ENCODE measurements around the gene TRHDE.
A peak's percentile ranks its signal among the peaks of the same experiment; 100 is the strongest.
"Not testable (repeated sequence)": the region's sequence is repeated elsewhere in the genome, so short reads cannot be mapped to it uniquely, and the experiment has no call there.

The TRHDE gene

DNA sequence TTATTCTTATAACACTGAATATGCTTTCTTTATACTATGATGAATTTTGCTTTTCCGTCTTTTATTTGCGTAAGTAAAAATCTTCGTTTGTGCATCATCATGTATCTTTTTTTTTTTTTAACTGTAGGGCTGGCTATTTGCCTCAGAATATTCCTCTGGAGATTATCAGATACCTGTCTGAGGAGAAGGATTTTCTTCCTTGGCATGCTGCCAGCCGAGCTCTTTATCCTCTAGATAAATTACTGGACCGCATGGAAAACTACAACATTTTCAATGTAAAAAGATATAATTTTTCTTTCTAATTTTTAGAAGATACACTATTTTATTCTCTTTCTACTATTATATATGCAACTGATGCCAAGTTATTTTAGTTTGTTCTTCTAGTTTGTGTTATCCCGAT lies 346.6 kb downstream of the TRHDE start:
- DNase-seq (ENCODE audit: low spot score): peak; percentile 69

- DNase-seq (ENCODE audit: low spot score): no peak
Observed at GRCh38 chr12:72622556-72622955, 350.4 kb downstream of the TRHDE start.

- DNase-seq (ENCODE audit: low spot score): no peak
Observed at GRCh38 chr12:72631926-72632685, 359.9 kb downstream of the TRHDE start.

- DNase-seq (ENCODE audit: low spot score): no peak
Observed at GRCh38 chr12:72642706-72643105, 370.5 kb downstream of the TRHDE start.

GRCh38 chr12:72647139-72647538 lies 375.0 kb downstream of the TRHDE start:
- no peak for DNase-seq (ENCODE audit: low spot score)

DNA sequence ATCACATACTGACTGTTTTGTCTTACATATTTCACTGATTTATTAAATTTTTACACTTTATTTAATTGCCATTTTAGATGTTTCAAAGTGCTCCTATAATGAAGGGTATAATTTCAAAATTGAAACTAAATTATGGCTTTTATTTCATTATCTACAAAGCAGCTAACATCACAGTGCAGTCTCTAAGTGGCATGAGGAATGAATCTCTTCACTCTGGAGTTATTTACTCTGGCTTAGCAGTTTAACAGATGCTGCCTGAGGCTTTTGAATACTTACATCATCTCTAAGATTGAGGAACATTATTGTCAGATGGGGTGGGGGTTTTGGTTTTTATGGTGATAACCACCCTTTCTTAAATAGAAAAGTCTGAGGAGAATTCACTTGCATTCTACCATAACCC lies 386.4 kb downstream of the TRHDE start:
- DNase-seq (ENCODE audit: low spot score): peak; percentile 16

DNA sequence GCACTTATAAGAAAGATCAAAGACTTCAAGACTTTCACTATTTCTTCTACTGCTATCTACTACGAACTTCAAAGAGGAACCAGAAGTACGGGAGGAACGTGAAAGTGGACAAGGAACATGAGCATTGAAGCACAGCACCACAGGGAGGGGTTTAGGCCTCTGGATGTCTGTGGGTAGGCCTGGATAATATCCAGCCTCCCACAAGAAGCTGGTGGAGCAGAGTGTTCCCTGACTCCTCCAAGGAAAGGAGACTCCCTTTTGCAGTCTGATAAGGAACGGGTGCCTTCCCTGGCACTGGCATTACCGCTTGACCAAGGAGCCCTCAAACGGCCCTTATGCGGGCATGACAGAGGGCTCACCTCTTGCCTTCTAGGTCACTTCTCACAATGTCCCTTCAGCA lies 388.0 kb downstream of the TRHDE start:
- DNase-seq (ENCODE audit: low spot score): not testable (repeated sequence)

DNA sequence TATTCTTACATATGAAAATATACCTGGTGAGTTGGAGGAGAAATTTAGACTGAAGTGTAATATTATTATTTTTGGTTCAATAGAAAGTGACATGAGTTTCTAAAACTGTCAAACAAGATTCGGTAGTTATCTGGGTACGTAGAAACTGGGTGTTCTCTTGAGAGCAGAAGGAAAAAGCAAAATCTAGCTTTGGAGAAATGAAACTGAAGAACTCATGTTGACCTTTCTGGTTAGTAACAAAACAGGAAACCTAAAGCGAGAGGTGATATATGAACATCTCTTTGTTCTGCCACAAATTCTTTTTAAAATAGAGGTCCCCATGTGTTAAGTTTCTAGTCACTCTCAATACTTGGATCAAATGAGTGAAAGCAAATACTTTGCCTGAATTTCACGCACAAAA lies 401.7 kb downstream of the TRHDE start:
- DNase-seq (ENCODE audit: low spot score): no peak

GRCh38 chr12:72676556-72676955 lies 404.4 kb downstream of the TRHDE start:
- DNase-seq (ENCODE audit: low spot score): no peak

GRCh38 chr12:72677139-72677538 lies 405.0 kb downstream of the TRHDE start:
- no peak for DNase-seq (ENCODE audit: low spot score)

- DNase-seq (ENCODE audit: low spot score): no peak
Observed at GRCh38 chr12:72677846-72678245, 405.7 kb downstream of the TRHDE start.

DNA sequence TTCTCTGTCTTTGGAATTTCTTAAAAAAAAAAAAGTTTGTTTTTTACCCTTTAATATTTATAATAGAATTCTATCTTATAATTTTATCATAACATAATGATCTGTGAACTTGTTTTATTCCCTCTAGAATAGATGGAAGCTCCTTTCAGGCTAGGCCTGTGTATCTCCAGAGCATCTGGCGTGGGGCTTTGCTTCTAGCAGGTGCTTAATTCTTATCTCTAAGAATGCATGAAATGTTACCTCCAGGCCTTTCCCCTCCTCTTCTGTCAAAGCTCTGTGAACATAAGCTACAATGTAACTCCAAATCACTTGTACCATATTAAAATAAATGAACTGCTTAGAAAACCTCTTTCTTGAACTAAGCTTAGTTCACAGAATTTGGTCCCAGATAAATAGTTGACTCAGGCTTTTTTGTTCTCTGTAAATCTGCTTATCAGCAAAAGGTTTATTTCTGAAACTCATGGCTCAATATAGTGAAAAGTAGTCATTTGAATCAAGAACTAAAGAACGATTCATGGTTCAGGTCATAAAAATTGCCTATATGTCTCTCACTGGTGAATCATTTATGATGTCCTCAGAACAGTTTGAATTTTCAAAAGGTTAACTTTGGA lies 407.1 kb downstream of the TRHDE start:
- no peak for DNase-seq (ENCODE audit: low spot score)

- no peak for DNase-seq (ENCODE audit: low spot score)
Observed at GRCh38 chr12:72681028-72681427, 408.9 kb downstream of the TRHDE start.

DNA sequence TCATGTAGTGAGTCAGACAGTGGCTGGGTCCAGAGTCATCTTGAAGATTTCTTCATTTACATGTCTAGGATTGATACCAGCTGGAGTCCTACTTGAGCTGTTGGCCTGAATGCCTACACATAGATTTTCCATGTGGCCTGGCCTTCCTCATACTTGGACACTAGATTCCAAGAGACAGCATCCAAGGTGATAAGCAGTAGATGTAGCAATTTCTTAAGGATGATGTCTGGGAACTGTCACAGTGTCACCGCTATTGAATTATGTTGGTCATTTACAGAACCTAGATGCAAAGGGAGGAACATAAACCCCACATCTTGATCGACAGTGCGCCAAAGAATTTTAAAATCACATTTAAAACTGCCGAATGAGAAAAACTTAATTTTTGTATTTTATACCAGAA lies 412.3 kb downstream of the TRHDE start:
- peak; percentile 99 for DNase-seq (ENCODE audit: low spot score)

DNA sequence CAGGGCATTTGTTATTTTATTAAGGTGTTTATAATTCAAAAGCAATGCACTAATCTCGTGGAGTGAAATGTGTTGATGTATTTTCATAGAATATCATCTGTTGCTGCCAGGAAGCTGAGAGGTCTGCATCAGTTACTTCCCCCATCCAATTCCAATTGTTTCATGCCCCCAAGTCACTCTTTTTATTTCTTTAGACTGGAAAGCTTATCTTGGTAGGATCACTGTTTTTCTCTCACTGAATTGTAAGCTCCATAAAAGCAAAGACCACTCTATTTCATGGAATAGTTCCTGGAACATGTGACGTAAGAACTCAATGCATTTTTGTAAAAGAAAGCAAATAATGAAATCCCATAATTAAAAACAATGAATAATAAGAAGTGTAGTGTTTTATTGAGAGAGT lies 420.2 kb downstream of the TRHDE start:
- DNase-seq (ENCODE audit: low spot score): peak; percentile 65

GRCh38 chr12:72694193-72694592 lies 422.0 kb downstream of the TRHDE start:
- peak; percentile 81 for DNase-seq (ENCODE audit: low spot score)

DNA sequence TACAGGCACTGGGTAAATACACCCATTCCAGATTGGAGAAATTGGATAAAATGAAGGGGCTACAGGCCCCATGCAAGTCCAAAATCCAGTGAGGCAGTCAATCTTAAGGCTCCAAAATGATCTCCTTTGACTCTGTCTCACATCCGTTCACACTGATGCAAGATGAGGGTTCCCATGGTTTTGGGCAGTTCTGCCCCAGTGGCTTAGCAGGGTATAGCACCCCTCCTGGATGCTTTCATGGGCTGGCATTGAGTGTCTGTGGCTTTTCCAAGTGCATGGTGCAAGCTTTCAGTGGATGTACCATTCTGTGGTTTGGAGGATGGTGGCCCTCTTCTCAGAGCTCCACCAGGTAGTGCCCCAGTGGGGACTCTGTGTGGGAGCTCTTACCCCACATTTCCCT lies 427.2 kb downstream of the TRHDE start:
- no peak for DNase-seq (ENCODE audit: low spot score)

GRCh38 chr12:72712025-72712424 lies 439.9 kb downstream of the TRHDE start:
- DNase-seq (ENCODE audit: low spot score): not testable (repeated sequence)

GRCh38 chr12:72716221-72716620 lies 444.1 kb downstream of the TRHDE start:
- DNase-seq (ENCODE audit: low spot score): no peak

DNA sequence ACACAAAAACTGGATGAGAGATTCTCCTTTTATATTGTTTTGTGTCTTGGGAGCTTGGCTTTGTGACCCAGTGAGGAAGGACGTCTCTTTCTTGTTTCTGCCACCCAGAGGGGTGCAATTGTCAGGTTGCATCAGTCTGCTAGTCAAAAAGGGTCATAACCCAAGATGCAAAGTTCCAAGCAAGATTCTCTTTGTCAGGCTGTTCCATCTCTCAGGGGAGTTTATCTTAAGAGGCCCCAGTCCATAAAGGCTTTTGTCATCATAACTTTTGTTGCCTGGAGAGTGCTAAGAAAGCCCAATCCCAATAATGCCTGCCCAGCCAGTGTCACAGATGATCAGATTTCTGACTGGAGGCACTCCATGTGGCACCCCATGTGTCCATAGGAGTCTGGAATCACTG lies 444.9 kb downstream of the TRHDE start:
- DNase-seq (ENCODE audit: low spot score): no peak

All from SK-N-DZ (cell line).